ENCODE data around the gene CABYR. TPM values are rescaled to one million over a fixed set of nuclear protein-coding genes. Genes with fewer than 3 reads are reported as not detected.

The CABYR gene
- total RNA-seq, 1 experiment from 2014 or later: 19.3 TPM

- Mint-ChIP-seq H3K27ac (no peak overlapping the region), H3K4me3 (no peak overlapping the region), H3K27me3 (ENCODE audit: low read depth) (no peaks in the 10 kb centered on the region), H3K9me3 (no peaks in the 10 kb centered on the region), H3K4me1 (peaks cover 5% of the 10 kb centered on the region), H3K36me3 (no peaks in the 10 kb centered on the region)
- DNase-seq (ENCODE audit: low spot score) (no peak), ATAC-seq (peak; percentile 43)
- TF ChIP-seq STAT6 (CRISPR knock-in tag; conservative IDR thresholded peaks at IDR 0.05; ENCODE audit: low read depth) (no peak), ZNF416 (CRISPR knock-in tag; IDR thresholded peaks at IDR 0.05) (no peak)
- ChIA-PET POLR2A (interaction anchor here (0.7 kb wide), 1 partner anchor 611 kb away, joined by 4 read pairs; no protein-coding TSS in a partner anchor), CTCF (interaction anchor here (0.7 to 0.9 kb wide), 2 partner anchors 42 to 180 kb away, joined by 3 to 4 read pairs; no protein-coding TSS in a partner anchor)
Measured at GRCh38 chr18:24111936-24112335, 26.9 kb upstream of the CABYR start.

DNA sequence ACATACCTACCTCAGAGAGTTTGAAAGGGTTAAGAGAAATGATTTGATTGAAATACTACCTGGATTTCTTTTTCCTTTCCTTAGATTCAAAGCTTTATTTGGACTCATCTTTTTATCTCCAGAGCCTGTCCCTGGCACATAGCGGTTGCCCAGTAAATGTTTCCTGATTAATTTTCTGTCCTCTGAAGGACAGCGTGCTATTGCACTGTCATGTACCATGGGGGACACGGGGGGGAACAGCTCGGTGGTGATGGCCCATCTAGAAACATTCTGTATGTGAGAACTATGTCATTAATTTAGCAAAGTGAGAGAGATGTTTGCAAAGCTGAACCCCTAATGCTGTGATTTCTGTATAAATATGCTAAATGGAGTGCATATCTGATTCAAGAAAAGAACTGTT, 26.4 kb upstream of the CABYR start:
- Mint-ChIP-seq H3K36me3 (no peaks in the 10 kb centered on the region), H3K4me1 (peaks cover 5% of the 10 kb centered on the region), H3K4me3 (no peak overlapping the region), H3K9me3 (no peaks in the 10 kb centered on the region), H3K27me3 (ENCODE audit: low read depth) (no peaks in the 10 kb centered on the region), H3K27ac (no peak overlapping the region)
- POLR2A ChIA-PET: no interaction called here
- DNase-seq (ENCODE audit: low spot score) (no peak), ATAC-seq (no peak)
- no peak for TF ChIP-seq TEAD4 (CRISPR knock-in tag; IDR thresholded peaks at IDR 0.05)
- TF ChIP-seq NFYB (CRISPR knock-in tag; conservative IDR thresholded peaks at IDR 0.05; ENCODE audit: low read depth): no peak
- no peak for TF ChIP-seq CREM (CRISPR knock-in tag; IDR thresholded peaks at IDR 0.05)
- TF ChIP-seq FOXP1 (CRISPR knock-in tag; IDR thresholded peaks at IDR 0.05; ENCODE audit: borderline replicate concordance): no peak
- TF ChIP-seq GABPB1 (CRISPR knock-in tag; IDR thresholded peaks at IDR 0.05): no peak; the same call in 1 of the 2 replicates
- no peak for TF ChIP-seq CDX4 (CRISPR knock-in tag; IDR thresholded peaks at IDR 0.05; ENCODE audit: borderline replicate concordance)
- no peak for TF ChIP-seq ZNF219 (CRISPR knock-in tag; IDR thresholded peaks at IDR 0.05; ENCODE audit: borderline replicate concordance)
- TF ChIP-seq, protein P1, sequence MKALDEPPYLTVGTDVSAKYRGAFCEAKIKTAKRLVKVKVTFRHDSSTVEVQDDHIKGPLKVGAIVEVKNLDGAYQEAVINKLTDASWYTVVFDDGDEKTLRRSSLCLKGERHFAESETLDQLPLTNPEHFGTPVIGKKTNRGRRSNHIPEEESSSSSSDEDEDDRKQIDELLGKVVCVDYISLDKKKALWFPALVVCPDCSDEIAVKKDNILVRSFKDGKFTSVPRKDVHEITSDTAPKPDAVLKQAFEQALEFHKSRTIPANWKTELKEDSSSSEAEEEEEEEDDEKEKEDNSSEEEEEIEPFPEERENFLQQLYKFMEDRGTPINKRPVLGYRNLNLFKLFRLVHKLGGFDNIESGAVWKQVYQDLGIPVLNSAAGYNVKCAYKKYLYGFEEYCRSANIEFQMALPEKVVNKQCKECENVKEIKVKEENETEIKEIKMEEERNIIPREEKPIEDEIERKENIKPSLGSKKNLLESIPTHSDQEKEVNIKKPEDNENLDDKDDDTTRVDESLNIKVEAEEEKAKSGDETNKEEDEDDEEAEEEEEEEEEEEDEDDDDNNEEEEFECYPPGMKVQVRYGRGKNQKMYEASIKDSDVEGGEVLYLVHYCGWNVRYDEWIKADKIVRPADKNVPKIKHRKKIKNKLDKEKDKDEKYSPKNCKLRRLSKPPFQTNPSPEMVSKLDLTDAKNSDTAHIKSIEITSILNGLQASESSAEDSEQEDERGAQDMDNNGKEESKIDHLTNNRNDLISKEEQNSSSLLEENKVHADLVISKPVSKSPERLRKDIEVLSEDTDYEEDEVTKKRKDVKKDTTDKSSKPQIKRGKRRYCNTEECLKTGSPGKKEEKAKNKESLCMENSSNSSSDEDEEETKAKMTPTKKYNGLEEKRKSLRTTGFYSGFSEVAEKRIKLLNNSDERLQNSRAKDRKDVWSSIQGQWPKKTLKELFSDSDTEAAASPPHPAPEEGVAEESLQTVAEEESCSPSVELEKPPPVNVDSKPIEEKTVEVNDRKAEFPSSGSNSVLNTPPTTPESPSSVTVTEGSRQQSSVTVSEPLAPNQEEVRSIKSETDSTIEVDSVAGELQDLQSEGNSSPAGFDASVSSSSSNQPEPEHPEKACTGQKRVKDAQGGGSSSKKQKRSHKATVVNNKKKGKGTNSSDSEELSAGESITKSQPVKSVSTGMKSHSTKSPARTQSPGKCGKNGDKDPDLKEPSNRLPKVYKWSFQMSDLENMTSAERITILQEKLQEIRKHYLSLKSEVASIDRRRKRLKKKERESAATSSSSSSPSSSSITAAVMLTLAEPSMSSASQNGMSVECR (CRISPR knock-in tag; IDR thresholded peaks at IDR 0.05; ENCODE audit: borderline replicate concordance): no peak
- TF ChIP-seq TEAD1 (CRISPR knock-in tag; IDR thresholded peaks at IDR 0.05): no peak
- no peak for TF ChIP-seq CREB1 (CRISPR knock-in tag; IDR thresholded peaks at IDR 0.05)
- TF ChIP-seq SMAD3 (CRISPR knock-in tag; IDR thresholded peaks at IDR 0.05; ENCODE audit: borderline replicate concordance): no peak
- no peak for TF ChIP-seq E2F5 (CRISPR knock-in tag; IDR thresholded peaks at IDR 0.05)
- TF ChIP-seq NR2C2 (CRISPR knock-in tag; IDR thresholded peaks at IDR 0.05): no peak
- TF ChIP-seq ELF4 (CRISPR knock-in tag; IDR thresholded peaks at IDR 0.05; ENCODE audit: low read depth): no peak
- no peak for TF ChIP-seq NFE2L1 (CRISPR knock-in tag; IDR thresholded peaks at IDR 0.05)
- CTCF ChIA-PET: interaction anchor here (0.9 kb wide), 1 partner anchor 42 kb away, joined by 4 read pairs; no protein-coding TSS in a partner anchor
